ENCODE data around the gene MAP3K12. TPM values are rescaled to one million over a fixed set of nuclear protein-coding genes. Genes with fewer than 3 reads are reported as not detected.

MAP3K12 gene
- total and polyA plus RNA-seq, 2 experiments from 2014 or later: 6.6 to 17.9 TPM

DNA sequence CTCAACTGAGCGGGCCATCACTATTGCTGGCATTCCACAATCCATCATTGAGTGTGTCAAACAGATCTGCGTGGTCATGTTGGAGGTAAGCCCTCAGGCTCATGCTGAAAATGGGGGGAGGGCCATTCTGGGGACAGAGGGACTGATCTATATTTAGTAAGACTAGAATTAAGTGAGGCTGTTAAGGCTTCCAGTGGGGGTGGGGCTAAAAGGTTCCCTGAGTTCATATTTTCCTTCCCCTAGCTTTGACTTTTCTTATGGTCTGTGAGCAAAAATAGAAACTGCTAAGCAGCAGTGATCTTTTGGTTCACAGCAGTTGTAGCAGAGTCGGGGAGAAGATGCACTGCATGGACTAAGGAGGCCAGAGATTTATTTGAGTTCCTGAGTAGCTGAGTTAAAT, 38.2 kb downstream of the MAP3K12 start:
- H3K9me2 ChIP-seq (ENCODE audit: insufficient read depth): no peaks in the 10 kb centered on the region
- Mint-ChIP-seq H3K27ac (no peak overlapping the region), H3K36me3 (ENCODE audit: low read depth) (peaks cover 99% of the 10 kb centered on the region), H3K9me3 (no peaks in the 10 kb centered on the region), H3K4me3 (no peak overlapping the region), H3K4me1 (peaks cover 52% of the 10 kb centered on the region), H3K27me3 (ENCODE audit: insufficient read depth, low read depth, poor library complexity) (peaks cover 9% of the 10 kb centered on the region)
- peaks cover 59% of the 10 kb centered on the region for H3F3A ChIP-seq (replicated peaks; ENCODE audit: low read depth)
- no peak overlapping the region for H2AFZ ChIP-seq
- peaks cover 97% of the 10 kb centered on the region for H3K36me3 ChIP-seq (ENCODE audit: insufficient read depth)
- no peak overlapping the region for H3K4me2 ChIP-seq
- H4K20me1 ChIP-seq (replicated peaks; ENCODE audit: insufficient read depth): peaks cover 89% of the 10 kb centered on the region
- H3K4me3 ChIP-seq: no peak overlapping the region
- H3K27ac ChIP-seq (ENCODE audit: low read depth): peak overlapping the region; percentile 68; the same call in 1 of the 2 replicates
- peaks cover 11% of the 10 kb centered on the region; the same call in 1 of the 2 replicates for H3K4me1 ChIP-seq (ENCODE audit: insufficient read depth)
- DNase-seq (ENCODE audit: low spot score) (no peak), ATAC-seq (no peak)
- no peaks in the 10 kb centered on the region for H3K27me3 ChIP-seq (ENCODE audit: insufficient read depth)
- peaks cover 97% of the 10 kb centered on the region for H3K79me2 ChIP-seq (replicated peaks; ENCODE audit: insufficient read depth)
- no peak for TF ChIP-seq ZNF114 (CRISPR knock-in tag; IDR thresholded peaks at IDR 0.05)
- no peak for TF ChIP-seq STAT1 (IDR thresholded peaks at IDR 0.05; ENCODE audit: unreplicated experiment)
- no peak for TF ChIP-seq JUNB (IDR thresholded peaks at IDR 0.05; ENCODE audit: unreplicated experiment)
- TF ChIP-seq CTCF (conservative IDR thresholded peaks at IDR 0.05; ENCODE audit: low read depth in 2 of 2): no peak
- no peak for TF ChIP-seq CREB1 (CRISPR knock-in tag; IDR thresholded peaks at IDR 0.05; ENCODE audit: low read depth)
- no peak for TF ChIP-seq REST (IDR thresholded peaks at IDR 0.05; ENCODE audit: unreplicated experiment)
- no peak for TF ChIP-seq EZH2phosphoT487 (IDR thresholded peaks at IDR 0.05; ENCODE audit: unreplicated experiment)
- TF ChIP-seq ZNF462 (CRISPR knock-in tag; IDR thresholded peaks at IDR 0.05): no peak
- TF ChIP-seq NANOG (IDR thresholded peaks at IDR 0.05; ENCODE audit: borderline replicate concordance): no peak
- TF ChIP-seq EZH2 (IDR thresholded peaks at IDR 0.05; ENCODE audit: low read depth, unreplicated experiment): no peak

Measured in GM23338 (cell line).